HEK293 (cell line): Measurements from ENCODE around the gene ARL14EPL.

Experiments used
- BCL11A ChIP-seq: fragments of 450-650 bp; formaldehyde crosslinking; IDR thresholded peaks from 2 replicates; pipeline ENCODE4 v1.5.1; 2016; ENCODE audit warnings: low read depth, missing biosample characterization, missing genetic modification characterization
- BCL6B ChIP-seq: fragments of 450-650 bp; formaldehyde crosslinking; IDR thresholded peaks from 2 replicates; pipeline ENCODE4 v1.5.1; 2017; ENCODE audit warnings: missing biosample characterization, missing genetic modification characterization
- ELK4 ChIP-seq: IDR thresholded peaks from 2 replicates; pipeline ENCODE4 v1.6.1; 2011; ENCODE audit warnings: mild to moderate bottlenecking, low read depth, low read length, borderline replicate concordance
- GLI4 ChIP-seq: fragments of 450-650 bp; formaldehyde crosslinking; IDR thresholded peaks from 2 replicates; pipeline ENCODE4 v1.5.1; 2016; ENCODE audit warnings: missing biosample characterization, missing genetic modification characterization
- GLIS1 ChIP-seq: fragments of 450-650 bp; formaldehyde crosslinking; IDR thresholded peaks from 2 replicates; pipeline ENCODE4 v1.5.1; 2016; ENCODE audit warnings: missing biosample characterization, missing genetic modification characterization
- HIC1 ChIP-seq: fragments of 450-650 bp; formaldehyde crosslinking; IDR thresholded peaks from 2 replicates; pipeline ENCODE4 v1.5.1; 2016; ENCODE audit warnings: missing biosample characterization, missing genetic modification characterization
- HOXC10 ChIP-seq: sonication (generic); formaldehyde crosslinking; IDR thresholded peaks from 2 replicates; pipeline ENCODE4 v1.8.1; 2023; ENCODE audit warnings: mild to moderate bottlenecking, missing genetic modification reagents
- HOXD13 ChIP-seq: sonication (generic); formaldehyde crosslinking; IDR thresholded peaks from 2 replicates; pipeline ENCODE4 v1.8.0; 2022; ENCODE audit warnings: missing genetic modification reagents, borderline replicate concordance
- IKZF3 ChIP-seq: fragments of 450-650 bp; IDR thresholded peaks from 2 replicates; pipeline ENCODE4 v1.5.0; 2018; ENCODE audit warnings: missing biosample characterization, mild to moderate bottlenecking, missing genetic modification characterization, moderate library complexity
- KLF9 ChIP-seq: fragments of 450-650 bp; formaldehyde crosslinking; IDR thresholded peaks from 2 replicates; pipeline ENCODE4 v1.5.1; 2016; ENCODE audit warnings: missing biosample characterization, missing genetic modification characterization, low read depth
- PRDM6 ChIP-seq: fragments of 450-650 bp; formaldehyde crosslinking; IDR thresholded peaks from 2 replicates; pipeline ENCODE4 v1.5.1; 2017; ENCODE audit warnings: missing biosample characterization, missing genetic modification characterization
- REST ChIP-seq: fragments of 450-650 bp; formaldehyde crosslinking; IDR thresholded peaks from 2 replicates; pipeline ENCODE4 v1.5.1; 2016; ENCODE audit warnings: missing biosample characterization, missing genetic modification characterization
- SP2 ChIP-seq: fragments of 450-650 bp; formaldehyde crosslinking; IDR thresholded peaks from 2 replicates; pipeline ENCODE4 v1.5.1; 2016; ENCODE audit warnings: missing biosample characterization, missing genetic modification characterization
- SP7 ChIP-seq: fragments of 450-650 bp; formaldehyde crosslinking; IDR thresholded peaks from 2 replicates; pipeline ENCODE4 v1.5.1; 2016; ENCODE audit warnings: missing biosample characterization, missing genetic modification characterization
- ZIC2 ChIP-seq: fragments of 450-650 bp; formaldehyde crosslinking; IDR thresholded peaks from 2 replicates; pipeline ENCODE4 v1.5.1; 2016; ENCODE audit warnings: missing biosample characterization, missing genetic modification characterization
- ZNF146 ChIP-seq: fragments of 450-650 bp; formaldehyde crosslinking; IDR thresholded peaks from 2 replicates; pipeline ENCODE4 v1.5.1; 2016; ENCODE audit warnings: missing biosample characterization, missing genetic modification characterization
- ZNF2 ChIP-seq: fragments of 450-650 bp; formaldehyde crosslinking; IDR thresholded peaks from 2 replicates; pipeline ENCODE4 v1.5.1; 2016; ENCODE audit warnings: missing biosample characterization, missing genetic modification characterization
- ZNF341 ChIP-seq: fragments of 450-650 bp; formaldehyde crosslinking; IDR thresholded peaks from 2 replicates; pipeline ENCODE4; 2016; ENCODE audit warnings: low read depth, missing biosample characterization, missing genetic modification characterization
- ZNF416 ChIP-seq: fragments of 450-650 bp; formaldehyde crosslinking; IDR thresholded peaks from 2 replicates; pipeline ENCODE4 v1.5.1; 2016; ENCODE audit warnings: missing biosample characterization, missing genetic modification characterization
- ZNF514 ChIP-seq: fragments of 450-650 bp; formaldehyde crosslinking; IDR thresholded peaks from 2 replicates; pipeline ENCODE4 v1.5.1; 2016; ENCODE audit warnings: missing biosample characterization, missing genetic modification characterization
- ZNF544 ChIP-seq: fragments of 450-650 bp; formaldehyde crosslinking; IDR thresholded peaks from 2 replicates; pipeline ENCODE4 v1.5.0; 2017; ENCODE audit warnings: missing biosample characterization, missing genetic modification characterization
- ZNF558 ChIP-seq: fragments of 450-650 bp; formaldehyde crosslinking; IDR thresholded peaks from 2 replicates; pipeline ENCODE4 v1.5.1; 2016; ENCODE audit warnings: missing biosample characterization, missing genetic modification characterization
- ZNF596 ChIP-seq: fragments of 450-650 bp; IDR thresholded peaks from 2 replicates; pipeline ENCODE4 v1.5.0; 2018; ENCODE audit warnings: missing biosample characterization, mild to moderate bottlenecking, missing genetic modification characterization, moderate library complexity
- ZNF629 ChIP-seq: fragments of 450-650 bp; formaldehyde crosslinking; IDR thresholded peaks from 2 replicates; pipeline ENCODE4 v1.5.1; 2017; ENCODE audit warnings: missing biosample characterization, missing genetic modification characterization
- ZNF645 ChIP-seq: fragments of 450-650 bp; formaldehyde crosslinking; IDR thresholded peaks from 2 replicates; pipeline ENCODE4; 2016; ENCODE audit warnings: missing biosample characterization, missing genetic modification characterization
- ZSCAN30 ChIP-seq: fragments of 450-650 bp; IDR thresholded peaks from 2 replicates; pipeline ENCODE4 v1.5.1; 2018; ENCODE audit warnings: missing biosample characterization, mild to moderate bottlenecking, missing genetic modification characterization, moderate library complexity
- TF ChIP-seq, protein P1 (sequence below): fragments of 450-650 bp; formaldehyde crosslinking; IDR thresholded peaks from 2 replicates; pipeline ENCODE4 v1.5.1; 2016; ENCODE audit warnings: missing biosample characterization, missing genetic modification characterization, borderline replicate concordance

ARL14EPL gene

DNA sequence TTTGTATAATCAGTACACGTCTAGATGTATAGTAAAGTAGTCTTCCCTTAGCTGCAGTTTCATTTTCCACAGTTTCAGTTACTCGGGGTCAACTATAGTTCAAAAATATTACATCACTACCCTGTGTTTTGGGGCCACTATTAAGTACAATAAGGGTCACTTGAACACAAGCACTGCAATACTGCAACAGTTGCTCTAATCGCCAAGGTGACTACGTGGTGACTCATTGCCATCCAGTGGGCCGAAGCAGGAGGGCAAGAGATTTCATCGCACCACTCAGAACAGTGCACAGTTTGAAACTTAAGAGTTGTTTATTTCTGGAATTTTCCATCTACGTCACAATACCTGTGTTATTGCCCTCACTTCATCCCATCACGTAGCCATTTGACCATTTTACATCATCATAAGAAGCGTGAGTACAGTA lies at the start of gene ARL14EPL (continued):
- no peak for TF ChIP-seq ZNF146 (tag by site-specific recombination)
- no peak for TF ChIP-seq GLI4 (tag by site-specific recombination)
- no peak for TF ChIP-seq BCL11A (tag by site-specific recombination)
- TF ChIP-seq ZNF558, result 0 out of 2 replicates have a peak, but pooled peaks have one; percentile 26
- TF ChIP-seq ZNF544 (tag by site-specific recombination), result no peak
- no peak for TF ChIP-seq GLIS1 (tag by site-specific recombination)
- no peak for TF ChIP-seq HOXC10 (CRISPR knock-in tag)
- no peak for TF ChIP-seq KLF9
- TF ChIP-seq ZSCAN30, result no peak
- TF ChIP-seq ELK4, result no peak
- TF ChIP-seq HIC1, result no peak
- no peak for TF ChIP-seq ZNF341 (tag by site-specific recombination)
- TF ChIP-seq ZNF416 (tag by site-specific recombination), result no peak
- no peak for TF ChIP-seq ZNF514 (tag by site-specific recombination)
- TF ChIP-seq SP2, result no peak
- no peak for TF ChIP-seq ZNF2 (tag by site-specific recombination)
- TF ChIP-seq, protein P1, sequence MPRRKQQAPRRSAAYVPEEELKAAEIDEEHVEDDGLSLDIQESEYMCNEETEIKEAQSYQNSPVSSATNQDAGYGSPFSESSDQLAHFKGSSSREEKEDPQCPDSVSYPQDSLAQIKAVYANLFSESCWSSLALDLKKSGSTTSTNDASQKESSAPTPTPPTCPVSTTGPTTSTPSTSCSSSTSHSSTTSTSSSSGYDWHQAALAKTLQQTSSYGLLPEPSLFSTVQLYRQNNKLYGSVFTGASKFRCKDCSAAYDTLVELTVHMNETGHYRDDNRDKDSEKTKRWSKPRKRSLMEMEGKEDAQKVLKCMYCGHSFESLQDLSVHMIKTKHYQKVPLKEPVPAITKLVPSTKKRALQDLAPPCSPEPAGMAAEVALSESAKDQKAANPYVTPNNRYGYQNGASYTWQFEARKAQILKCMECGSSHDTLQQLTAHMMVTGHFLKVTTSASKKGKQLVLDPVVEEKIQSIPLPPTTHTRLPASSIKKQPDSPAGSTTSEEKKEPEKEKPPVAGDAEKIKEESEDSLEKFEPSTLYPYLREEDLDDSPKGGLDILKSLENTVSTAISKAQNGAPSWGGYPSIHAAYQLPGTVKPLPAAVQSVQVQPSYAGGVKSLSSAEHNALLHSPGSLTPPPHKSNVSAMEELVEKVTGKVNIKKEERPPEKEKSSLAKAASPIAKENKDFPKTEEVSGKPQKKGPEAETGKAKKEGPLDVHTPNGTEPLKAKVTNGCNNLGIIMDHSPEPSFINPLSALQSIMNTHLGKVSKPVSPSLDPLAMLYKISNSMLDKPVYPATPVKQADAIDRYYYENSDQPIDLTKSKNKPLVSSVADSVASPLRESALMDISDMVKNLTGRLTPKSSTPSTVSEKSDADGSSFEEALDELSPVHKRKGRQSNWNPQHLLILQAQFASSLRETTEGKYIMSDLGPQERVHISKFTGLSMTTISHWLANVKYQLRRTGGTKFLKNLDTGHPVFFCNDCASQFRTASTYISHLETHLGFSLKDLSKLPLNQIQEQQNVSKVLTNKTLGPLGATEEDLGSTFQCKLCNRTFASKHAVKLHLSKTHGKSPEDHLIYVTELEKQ, result no peak
- TF ChIP-seq BCL6B, result no peak
- no peak for TF ChIP-seq ZNF596 (tag by site-specific recombination)
- TF ChIP-seq REST, result no peak
- no peak for TF ChIP-seq PRDM6 (tag by site-specific recombination)
- no peak for TF ChIP-seq IKZF3 (tag by site-specific recombination)
- TF ChIP-seq ZNF645 (tag by site-specific recombination), result no peak
- TF ChIP-seq ZNF629, result 0 out of 2 replicates have a peak, but pooled peaks have one; percentile 51
- TF ChIP-seq HOXD13 (CRISPR knock-in tag), result no peak
- no peak for TF ChIP-seq ZIC2 (tag by site-specific recombination)
- TF ChIP-seq SP7, result 0 out of 2 replicates have a peak, but pooled peaks have one; percentile 14
